Stomach smooth muscle (tissue), 2 donors: ENCODE measurements around the gene YWHAG.
"Not testable (repeated sequence)": the region's sequence is repeated elsewhere in the genome, so short reads cannot be mapped to it uniquely, and the experiment has no call there.

ENCODE experiments used
- H3K27ac ChIP-seq: one replicate; pipeline ENCODE4 v1.7.0; 2013; ENCODE audit warnings: mild to moderate bottlenecking, low read length, inconsistent platforms
- H3K27me3 ChIP-seq, 2 donors: one replicate each; pipeline ENCODE4 v1.7.0; 2013; ENCODE audit warnings: low read length in 2 of 2; ENCODE audit not compliant: insufficient read depth in 2 of 2, control insufficient read depth in 1 of 2
- H3K36me3 ChIP-seq, 2 donors: one replicate each; pipeline ENCODE4 v1.7.0; 2013; ENCODE audit warnings: low read length in 2 of 2; ENCODE audit not compliant: control insufficient read depth in 2 of 2, insufficient read depth in 2 of 2
- H3K4me1 ChIP-seq: one replicate; pipeline ENCODE4 v1.7.0; 2013; ENCODE audit warnings: low read length; ENCODE audit not compliant: control insufficient read depth, insufficient read depth
- H3K4me3 ChIP-seq, 2 donors: one replicate each; pipeline ENCODE4 v1.7.0; 2013; ENCODE audit warnings: low read length in 2 of 2
- H3K9ac ChIP-seq, 2 donors: one replicate each; pipeline ENCODE4 v1.7.0; 2013; ENCODE audit warnings: low read length in 2 of 2, mild to moderate bottlenecking in 1 of 2
- H3K9me3 ChIP-seq, 2 donors: one replicate each; pipeline ENCODE4 v1.7.0; 2013; ENCODE audit warnings: low read length in 2 of 2; ENCODE audit not compliant: control insufficient read depth in 2 of 2
- donor health status: healthy.
- donor health status: Pancreatic carcinoma.

The YWHAG gene

DNA sequence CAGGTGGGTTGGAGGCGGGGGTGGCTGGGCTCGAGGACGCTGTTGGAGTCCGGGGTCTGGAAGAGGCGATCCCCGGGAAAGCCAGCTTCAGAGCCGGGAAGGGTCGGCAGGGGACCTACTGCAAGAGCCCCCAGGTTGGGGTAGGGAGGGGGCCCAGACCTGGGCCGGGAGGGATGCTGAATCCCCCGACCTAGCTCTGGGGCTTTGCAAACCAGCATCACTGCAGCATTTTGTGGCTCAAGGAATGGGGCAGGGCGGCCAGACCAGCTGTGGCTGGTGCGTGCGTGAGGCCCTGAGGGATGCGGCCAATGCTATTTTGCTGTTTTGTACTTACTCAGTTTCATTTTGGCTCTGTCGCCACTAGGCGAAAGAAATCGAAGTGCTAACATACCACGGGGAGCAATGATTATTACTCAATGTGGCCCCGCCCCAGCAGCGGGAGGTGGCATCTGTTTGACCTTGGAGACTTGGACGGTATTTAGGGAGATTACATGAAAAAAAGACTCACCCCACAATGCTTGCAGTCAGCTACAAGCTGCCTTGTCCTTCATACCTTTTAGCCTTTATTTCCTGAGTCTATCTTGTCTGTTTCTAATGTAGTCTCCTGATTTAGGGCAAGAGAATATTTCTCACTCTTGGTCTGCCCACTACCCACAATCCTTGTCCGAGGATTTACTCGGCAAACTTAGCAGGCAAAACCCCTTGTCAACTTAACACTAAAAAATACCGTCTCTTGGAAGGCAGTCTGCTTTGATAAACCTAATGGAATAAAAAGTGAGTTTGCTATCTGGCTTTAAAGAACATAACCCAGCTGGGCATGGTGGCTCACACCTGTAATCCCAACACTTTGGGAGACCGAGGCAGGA, 40.1 kb downstream of the YWHAG start:
- Histone ChIP-seq H3K36me3 (no peaks in the 10 kb centered on the region), H3K4me1 (peaks cover 27% of the 10 kb centered on the region), H3K4me3 (peak overlapping the region; percentile 69 to 91), H3K9ac (peak overlapping the region; percentile 73 to 84), H3K27ac (peak overlapping the region; percentile 88), H3K9me3 (no peaks in the 10 kb centered on the region), H3K27me3 (no peaks in the 10 kb centered on the region)

- Histone ChIP-seq H3K9ac (peak overlapping the region; percentile 73 to 91), H3K4me1 (peaks cover 27% of the 10 kb centered on the region), H3K9me3 (no peaks in the 10 kb centered on the region), H3K27ac (peak overlapping the region; percentile 88), H3K36me3 (no peaks in the 10 kb centered on the region), H3K27me3 (no peaks in the 10 kb centered on the region), H3K4me3 (peak overlapping the region; percentile 84 to 91)
Measured at GRCh38 chr7:76317782-76318487, 40.9 kb downstream of the YWHAG start.

GRCh38 chr7:76316984-76317781, 41.6 kb downstream of the YWHAG start:
- peak overlapping the region; percentile 73 to 91 for H3K9ac ChIP-seq
- H3K4me1 ChIP-seq, result peaks cover 25% of the 10 kb centered on the region
- H3K4me3 ChIP-seq, result peak overlapping the region; percentile 84 to 91
- no peaks in the 10 kb centered on the region for H3K36me3 ChIP-seq
- H3K27me3 ChIP-seq, result no peaks in the 10 kb centered on the region
- H3K27ac ChIP-seq, result peak overlapping the region; percentile 88
- no peaks in the 10 kb centered on the region for H3K9me3 ChIP-seq

GRCh38 chr7:76315364-76315763, 43.4 kb downstream of the YWHAG start:
- H3K27ac ChIP-seq, result no peak overlapping the region
- peaks cover 30% of the 10 kb centered on the region for H3K4me1 ChIP-seq
- H3K4me3 ChIP-seq, result no peak overlapping the region
- H3K9me3 ChIP-seq, result no peaks in the 10 kb centered on the region
- no peak overlapping the region for H3K9ac ChIP-seq
- no peaks in the 10 kb centered on the region for H3K36me3 ChIP-seq
- no peaks in the 10 kb centered on the region for H3K27me3 ChIP-seq

GRCh38 chr7:76314740-76315139, 44.1 kb downstream of the YWHAG start:
- not testable (repeated sequence) for H3K27ac ChIP-seq, H3K27me3 ChIP-seq, H3K36me3 ChIP-seq, H3K4me3 ChIP-seq, H3K9ac ChIP-seq, H3K9me3 ChIP-seq
- peaks cover 34% of the 10 kb centered on the region for H3K4me1 ChIP-seq

DNA sequence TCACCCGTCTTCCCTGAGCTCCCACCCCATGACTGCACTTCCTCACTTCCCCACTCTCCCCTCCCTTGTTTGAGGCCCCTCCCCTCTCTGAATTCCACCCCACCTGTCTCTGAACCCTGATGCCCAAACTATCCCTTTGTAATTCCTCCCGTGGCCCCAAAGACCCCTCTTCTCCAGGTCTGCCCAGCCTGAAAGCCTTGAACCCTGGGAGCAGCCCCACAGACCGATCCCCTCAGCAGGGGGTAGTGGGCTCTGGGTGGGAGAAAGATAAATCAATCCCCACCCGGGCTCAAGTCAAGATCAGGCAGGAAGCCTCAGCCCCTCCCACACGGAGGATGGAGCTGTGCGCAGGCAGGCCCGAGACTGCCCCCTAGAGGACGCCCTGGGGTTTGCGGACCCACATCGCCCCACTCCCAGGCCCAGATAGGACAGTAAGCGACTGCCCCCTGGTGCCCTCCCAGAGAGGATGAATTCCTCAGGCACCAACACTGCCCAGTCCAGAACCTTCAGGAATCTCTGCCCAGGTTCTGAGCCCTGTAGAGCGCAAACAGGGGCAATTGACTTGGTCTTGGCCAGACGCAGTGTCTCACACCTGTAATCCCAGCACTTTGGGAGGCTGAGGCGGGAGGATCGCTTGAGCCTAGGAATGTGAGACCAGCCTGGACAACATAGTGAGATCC, 44.6 kb downstream of the YWHAG start:
- Histone ChIP-seq H3K4me1 (peaks cover 31% of the 10 kb centered on the region), H3K9me3 (no peaks in the 10 kb centered on the region), H3K4me3 (peak overlapping the region in 1 of 2 donors; percentile 57), H3K27ac (no peak overlapping the region), H3K9ac (no peak overlapping the region), H3K27me3 (no peaks in the 10 kb centered on the region), H3K36me3 (no peaks in the 10 kb centered on the region)

DNA sequence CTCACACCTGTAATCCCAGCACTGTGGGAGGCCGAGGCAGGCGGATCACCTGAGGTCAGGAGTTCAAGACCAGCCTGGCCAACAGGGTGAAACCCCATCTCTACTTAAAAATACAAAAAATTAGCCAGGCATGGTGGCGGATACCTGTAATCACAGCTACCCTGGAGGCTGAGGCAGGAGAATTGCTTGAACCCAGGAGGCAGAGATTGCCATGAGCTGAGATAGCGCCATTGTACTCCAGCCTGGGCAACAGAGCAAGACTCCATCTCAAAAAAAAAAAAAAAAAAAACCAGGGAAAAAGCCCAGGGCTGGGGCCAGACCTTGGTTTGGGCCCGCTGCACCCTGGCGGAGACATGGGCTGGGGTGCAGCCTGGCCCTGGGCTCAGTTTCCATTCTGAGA, 47.0 kb downstream of the YWHAG start:
- H3K36me3 ChIP-seq, H3K27ac ChIP-seq, H3K9ac ChIP-seq, H3K27me3 ChIP-seq, H3K9me3 ChIP-seq, H3K4me3 ChIP-seq: not testable (repeated sequence)
- peaks cover 26% of the 10 kb centered on the region for H3K4me1 ChIP-seq

- Histone ChIP-seq H3K9ac (no peak overlapping the region), H3K36me3 (no peaks in the 10 kb centered on the region), H3K4me1 (peaks cover 40% of the 10 kb centered on the region), H3K27ac (peak overlapping the region; percentile 60), H3K4me3 (peak overlapping the region in 1 of 2 donors; percentile 35), H3K27me3 (no peaks in the 10 kb centered on the region), H3K9me3 (no peaks in the 10 kb centered on the region)
Measured at GRCh38 chr7:76310102-76310957, 48.5 kb downstream of the YWHAG start.

- not testable (repeated sequence) for H3K4me3 ChIP-seq, H3K9ac ChIP-seq, H3K27me3 ChIP-seq, H3K27ac ChIP-seq, H3K36me3 ChIP-seq, H3K9me3 ChIP-seq
- peaks cover 48% of the 10 kb centered on the region for H3K4me1 ChIP-seq
Measured at GRCh38 chr7:76309341-76310101, 49.3 kb downstream of the YWHAG start.
